ENCODE data around the gene ZNF784.

DNA sequence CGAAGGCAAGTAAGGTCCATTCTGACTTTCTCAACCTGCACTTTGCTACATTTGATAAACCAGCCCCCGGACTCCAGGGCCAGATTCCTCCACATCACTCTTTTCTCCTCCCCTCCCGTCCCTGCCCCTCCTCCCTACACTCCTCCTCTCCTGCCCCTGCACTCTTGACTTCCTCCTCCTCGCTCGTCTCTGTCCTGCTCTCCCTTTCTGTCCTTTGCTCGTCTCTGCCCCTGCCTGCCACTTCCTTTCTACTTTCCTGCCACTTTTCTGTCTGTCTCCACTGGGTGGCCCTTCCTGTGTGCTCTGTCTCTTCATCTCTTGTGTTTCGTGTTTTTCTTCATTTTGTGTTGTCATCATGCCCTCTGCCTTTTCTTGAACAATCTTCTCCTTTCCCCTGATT, 37.5 kb upstream of the ZNF784 start:
- TF ChIP-seq, protein P1, sequence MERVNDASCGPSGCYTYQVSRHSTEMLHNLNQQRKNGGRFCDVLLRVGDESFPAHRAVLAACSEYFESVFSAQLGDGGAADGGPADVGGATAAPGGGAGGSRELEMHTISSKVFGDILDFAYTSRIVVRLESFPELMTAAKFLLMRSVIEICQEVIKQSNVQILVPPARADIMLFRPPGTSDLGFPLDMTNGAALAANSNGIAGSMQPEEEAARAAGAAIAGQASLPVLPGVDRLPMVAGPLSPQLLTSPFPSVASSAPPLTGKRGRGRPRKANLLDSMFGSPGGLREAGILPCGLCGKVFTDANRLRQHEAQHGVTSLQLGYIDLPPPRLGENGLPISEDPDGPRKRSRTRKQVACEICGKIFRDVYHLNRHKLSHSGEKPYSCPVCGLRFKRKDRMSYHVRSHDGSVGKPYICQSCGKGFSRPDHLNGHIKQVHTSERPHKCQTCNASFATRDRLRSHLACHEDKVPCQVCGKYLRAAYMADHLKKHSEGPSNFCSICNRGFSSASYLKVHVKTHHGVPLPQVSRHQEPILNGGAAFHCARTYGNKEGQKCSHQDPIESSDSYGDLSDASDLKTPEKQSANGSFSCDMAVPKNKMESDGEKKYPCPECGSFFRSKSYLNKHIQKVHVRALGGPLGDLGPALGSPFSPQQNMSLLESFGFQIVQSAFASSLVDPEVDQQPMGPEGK (CRISPR knock-in tag; IDR thresholded peaks at IDR 0.05; ENCODE audit: borderline replicate concordance), result no peak
- TF ChIP-seq ZNF565 (CRISPR knock-in tag; conservative IDR thresholded peaks at IDR 0.05; ENCODE audit: low read depth) (no peak), ZFP30 (CRISPR knock-in tag; IDR thresholded peaks at IDR 0.05) (no peak), ZFP3 (CRISPR knock-in tag; IDR thresholded peaks at IDR 0.05) (no peak), SNAI2 (CRISPR knock-in tag; IDR thresholded peaks at IDR 0.05) (no peak)
- TF ChIP-seq, protein P2, sequence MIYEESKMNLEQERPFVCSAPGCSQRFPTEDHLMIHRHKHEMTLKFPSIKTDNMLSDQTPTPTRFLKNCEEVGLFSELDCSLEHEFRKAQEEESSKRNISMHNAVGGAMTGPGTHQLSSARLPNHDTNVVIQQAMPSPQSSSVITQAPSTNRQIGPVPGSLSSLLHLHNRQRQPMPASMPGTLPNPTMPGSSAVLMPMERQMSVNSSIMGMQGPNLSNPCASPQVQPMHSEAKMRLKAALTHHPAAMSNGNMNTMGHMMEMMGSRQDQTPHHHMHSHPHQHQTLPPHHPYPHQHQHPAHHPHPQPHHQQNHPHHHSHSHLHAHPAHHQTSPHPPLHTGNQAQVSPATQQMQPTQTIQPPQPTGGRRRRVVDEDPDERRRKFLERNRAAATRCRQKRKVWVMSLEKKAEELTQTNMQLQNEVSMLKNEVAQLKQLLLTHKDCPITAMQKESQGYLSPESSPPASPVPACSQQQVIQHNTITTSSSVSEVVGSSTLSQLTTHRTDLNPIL (CRISPR knock-in tag; IDR thresholded peaks at IDR 0.05; ENCODE audit: low read depth), result no peak
- TF ChIP-seq, protein P3, sequence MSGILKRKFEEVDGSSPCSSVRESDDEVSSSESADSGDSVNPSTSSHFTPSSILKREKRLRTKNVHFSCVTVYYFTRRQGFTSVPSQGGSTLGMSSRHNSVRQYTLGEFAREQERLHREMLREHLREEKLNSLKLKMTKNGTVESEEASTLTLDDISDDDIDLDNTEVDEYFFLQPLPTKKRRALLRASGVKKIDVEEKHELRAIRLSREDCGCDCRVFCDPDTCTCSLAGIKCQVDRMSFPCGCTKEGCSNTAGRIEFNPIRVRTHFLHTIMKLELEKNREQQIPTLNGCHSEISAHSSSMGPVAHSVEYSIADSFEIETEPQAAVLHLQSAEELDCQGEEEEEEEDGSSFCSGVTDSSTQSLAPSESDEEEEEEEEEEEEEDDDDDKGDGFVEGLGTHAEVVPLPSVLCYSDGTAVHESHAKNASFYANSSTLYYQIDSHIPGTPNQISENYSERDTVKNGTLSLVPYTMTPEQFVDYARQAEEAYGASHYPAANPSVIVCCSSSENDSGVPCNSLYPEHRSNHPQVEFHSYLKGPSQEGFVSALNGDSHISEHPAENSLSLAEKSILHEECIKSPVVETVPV (CRISPR knock-in tag; IDR thresholded peaks at IDR 0.05), result no peak
- TF ChIP-seq, protein P4, sequence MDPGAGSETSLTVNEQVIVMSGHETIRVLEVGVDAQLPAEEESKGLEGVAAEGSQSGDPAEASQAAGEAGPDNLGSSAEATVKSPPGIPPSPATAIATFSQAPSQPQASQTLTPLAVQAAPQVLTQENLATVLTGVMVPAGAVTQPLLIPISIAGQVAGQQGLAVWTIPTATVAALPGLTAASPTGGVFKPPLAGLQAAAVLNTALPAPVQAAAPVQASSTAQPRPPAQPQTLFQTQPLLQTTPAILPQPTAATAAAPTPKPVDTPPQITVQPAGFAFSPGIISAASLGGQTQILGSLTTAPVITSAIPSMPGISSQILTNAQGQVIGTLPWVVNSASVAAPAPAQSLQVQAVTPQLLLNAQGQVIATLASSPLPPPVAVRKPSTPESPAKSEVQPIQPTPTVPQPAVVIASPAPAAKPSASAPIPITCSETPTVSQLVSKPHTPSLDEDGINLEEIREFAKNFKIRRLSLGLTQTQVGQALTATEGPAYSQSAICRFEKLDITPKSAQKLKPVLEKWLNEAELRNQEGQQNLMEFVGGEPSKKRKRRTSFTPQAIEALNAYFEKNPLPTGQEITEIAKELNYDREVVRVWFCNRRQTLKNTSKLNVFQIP (CRISPR knock-in tag; IDR thresholded peaks at IDR 0.05; ENCODE audit: borderline replicate concordance, low read depth), result no peak
